Activated T-cell treated with anti-CD3 and anti-CD28 coated beads, Interleukin-2, amount 50 U/mL, for 1 hour (primary cell): ENCODE results near the gene LFNG.
A peak's percentile ranks its signal among the peaks of the same experiment; 100 is the strongest.

Source experiments
- DNase-seq: peaks from one replicate; pipeline ENCODE4 v3.0.0-alpha.2; 2020

LFNG gene

GRCh38 chr7:2504128-2504888 is 15.3 kb upstream of the LFNG start:
- no peak for DNase-seq

GRCh38 chr7:2504889-2505375 is 14.6 kb upstream of the LFNG start:
- DNase-seq, result no peak

GRCh38 chr7:2505401-2505800 is 14.2 kb upstream of the LFNG start:
- DNase-seq, result no peak

DNA sequence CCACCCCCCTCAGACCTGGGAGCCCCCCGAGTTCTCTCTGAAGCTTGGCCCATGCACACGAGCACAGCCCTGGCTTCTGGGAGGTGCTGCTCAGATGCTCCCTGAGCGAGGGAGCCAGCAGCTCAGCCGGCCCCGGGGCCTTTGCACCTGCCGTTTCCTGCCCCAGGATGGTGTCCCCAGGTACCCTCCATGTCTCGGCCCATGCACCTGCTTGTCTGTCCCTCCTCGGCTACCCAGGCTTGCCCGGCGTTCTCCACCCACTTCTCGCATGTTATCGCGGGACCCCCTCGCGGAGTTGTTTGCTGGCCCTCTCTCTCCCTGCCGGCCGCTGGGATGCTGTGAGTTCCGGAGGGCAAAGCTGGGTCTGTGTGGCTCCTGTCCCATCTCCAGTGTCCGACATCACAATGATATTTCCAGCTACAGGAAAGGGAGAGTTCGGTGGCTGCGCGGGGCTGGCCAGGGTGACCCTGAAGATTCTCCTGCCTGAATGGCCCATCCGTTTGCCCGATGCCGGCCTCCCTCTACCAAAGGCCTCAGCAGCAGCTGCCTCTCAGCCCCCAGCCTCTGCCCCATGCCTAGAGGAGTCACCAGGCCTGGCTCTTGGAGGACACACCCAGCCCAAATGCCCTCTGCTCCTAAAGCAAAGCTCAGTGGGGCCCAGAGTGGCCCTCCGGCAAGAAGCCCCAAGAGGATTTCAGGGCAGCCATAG is 12.2 kb upstream of the LFNG start:
- DNase-seq, result no peak

- DNase-seq, result no peak
Measured at GRCh38 chr7:2507917-2508306, 11.7 kb upstream of the LFNG start.

DNA sequence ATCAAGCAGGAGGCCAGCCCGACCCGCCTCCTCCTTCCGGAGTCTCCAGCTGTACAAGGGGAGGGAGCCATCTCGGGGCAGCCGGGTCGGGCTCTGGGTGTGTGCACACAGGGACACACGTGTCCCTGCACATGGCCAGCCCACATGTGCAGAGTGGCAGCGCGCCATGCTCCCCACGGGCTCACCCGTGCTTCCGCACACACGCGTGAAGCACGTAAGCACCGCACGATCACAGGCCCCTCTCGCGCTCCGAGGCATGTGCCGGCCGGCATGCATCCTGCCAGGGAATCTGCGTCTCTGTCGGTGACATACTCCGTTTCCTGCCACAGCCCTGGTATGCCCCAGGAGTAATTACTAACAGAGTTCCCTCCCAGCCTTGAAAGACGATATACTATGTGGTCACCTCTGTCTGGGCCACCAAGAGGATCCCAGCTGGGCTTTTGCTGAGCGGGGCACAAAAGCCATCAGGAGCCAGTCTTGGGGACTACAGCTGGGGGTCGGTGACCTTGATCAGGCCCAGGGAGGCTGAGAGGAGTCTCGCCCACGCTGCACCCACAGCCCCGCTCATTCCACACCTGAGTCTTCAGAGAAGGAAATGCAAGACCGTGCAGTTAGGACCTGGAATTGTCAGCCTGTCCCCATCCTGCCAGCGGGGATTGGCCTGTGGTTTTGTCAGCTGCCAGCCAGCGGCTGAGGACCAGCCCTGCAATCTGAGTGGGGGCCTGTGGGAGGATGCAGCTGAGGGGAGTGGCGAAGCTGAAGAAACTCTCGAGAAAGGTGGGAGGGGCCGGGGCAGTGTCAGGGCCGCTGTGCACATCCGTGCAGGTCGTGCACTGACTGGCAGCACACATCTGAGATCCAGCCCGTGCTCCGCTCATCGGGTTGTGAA is 11.0 kb upstream of the LFNG start:
- DNase-seq, result peak; percentile 75

DNA sequence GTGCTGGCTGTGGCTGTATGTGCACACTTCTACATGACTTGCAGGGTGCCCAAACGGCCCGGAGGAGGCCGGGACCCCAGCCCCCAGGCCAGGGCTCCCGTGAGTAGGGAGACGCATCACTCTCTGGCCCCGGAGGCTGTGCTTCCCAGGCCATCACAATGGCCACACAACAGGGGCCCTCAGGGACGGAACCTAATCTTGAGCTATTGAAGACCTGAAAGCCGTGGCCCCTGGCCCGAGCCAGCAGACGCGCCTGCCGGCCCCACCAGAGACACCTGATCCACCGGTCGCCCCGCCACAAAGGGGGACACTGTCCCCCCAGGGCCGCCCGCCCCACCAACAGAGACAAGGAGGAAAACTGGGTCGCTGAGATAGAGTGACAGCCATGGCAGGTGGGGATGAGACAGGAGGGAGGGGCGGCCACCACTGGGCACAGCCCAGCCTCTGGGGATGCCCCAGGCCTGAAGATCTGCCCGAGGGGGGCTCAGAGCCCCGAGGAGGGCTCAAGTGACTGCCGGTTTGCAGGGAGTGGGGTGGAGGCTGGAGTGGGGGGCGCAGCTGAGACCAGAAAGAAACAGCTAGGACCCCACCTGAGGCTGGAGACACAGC is 10.2 kb upstream of the LFNG start:
- peak; percentile 32 for DNase-seq

- no peak for DNase-seq
Measured at GRCh38 chr7:2510130-2510776, 9.3 kb upstream of the LFNG start.

DNA sequence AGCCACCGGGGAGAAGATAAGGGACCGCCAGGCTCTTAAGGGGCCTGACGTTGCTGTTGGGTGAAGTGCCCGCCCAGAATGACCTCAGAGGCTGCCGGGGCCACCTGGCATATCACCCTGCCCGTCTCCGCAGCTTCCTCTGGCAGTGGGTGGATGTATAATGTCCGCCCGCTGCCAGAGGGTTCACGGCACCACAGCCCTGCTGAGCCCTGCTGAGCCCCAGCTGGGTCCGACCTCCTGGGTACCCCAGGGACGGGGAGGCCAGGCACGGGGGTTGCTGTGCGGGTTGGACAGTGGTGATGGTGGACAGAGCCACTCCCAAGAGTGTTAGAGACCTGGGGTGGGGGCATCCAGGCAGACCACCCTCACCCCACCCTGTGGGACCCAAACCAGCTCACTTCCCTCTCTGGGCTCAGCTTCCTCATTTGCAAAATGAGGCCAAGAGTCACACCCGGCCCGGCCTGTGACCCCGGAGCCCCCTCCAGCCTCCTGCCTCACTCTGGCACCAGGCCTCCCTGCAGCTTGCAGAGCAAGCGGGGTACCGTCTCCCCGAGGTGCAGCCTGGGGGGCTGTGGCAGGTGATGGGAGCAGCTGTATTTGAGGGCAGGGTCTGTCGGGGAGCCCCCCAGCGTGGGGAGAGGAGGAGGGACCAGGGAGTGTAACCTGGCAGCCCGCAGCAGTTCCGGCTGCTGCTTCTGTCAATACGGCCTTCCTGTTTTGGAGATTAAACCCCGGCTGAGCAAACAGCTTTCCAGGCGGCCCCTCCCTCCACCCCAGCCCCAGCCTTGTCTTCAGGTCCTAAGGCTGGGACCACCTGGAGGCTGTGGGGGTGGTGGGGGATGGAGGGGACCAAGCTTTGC is 8.4 kb upstream of the LFNG start:
- peak; percentile 66 for DNase-seq

DNA sequence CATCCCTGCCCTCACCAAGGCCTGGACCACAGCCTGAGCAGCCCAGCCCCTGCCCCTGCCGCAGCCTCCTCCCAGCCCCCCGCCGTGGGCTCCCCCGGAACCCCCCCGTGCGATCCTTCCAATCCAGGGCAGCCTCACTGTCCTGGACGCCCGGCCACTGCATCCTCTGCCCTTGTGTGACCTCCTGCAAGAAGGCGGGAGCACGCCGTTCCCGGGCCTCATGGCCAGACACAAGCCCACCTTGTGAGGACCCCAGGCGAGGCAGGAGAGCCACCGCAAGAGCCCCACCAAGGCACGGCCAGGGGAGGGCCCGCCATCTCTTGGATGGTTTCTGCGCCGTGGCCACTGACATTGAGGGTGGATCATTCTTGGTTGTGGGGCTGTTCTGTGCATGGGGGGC is 7.8 kb upstream of the LFNG start:
- no peak for DNase-seq

GRCh38 chr7:2512179-2512661 is 7.4 kb upstream of the LFNG start:
- peak; percentile 39 for DNase-seq

- DNase-seq, result no peak
Measured at GRCh38 chr7:2512713-2513112, 6.9 kb upstream of the LFNG start.

DNA sequence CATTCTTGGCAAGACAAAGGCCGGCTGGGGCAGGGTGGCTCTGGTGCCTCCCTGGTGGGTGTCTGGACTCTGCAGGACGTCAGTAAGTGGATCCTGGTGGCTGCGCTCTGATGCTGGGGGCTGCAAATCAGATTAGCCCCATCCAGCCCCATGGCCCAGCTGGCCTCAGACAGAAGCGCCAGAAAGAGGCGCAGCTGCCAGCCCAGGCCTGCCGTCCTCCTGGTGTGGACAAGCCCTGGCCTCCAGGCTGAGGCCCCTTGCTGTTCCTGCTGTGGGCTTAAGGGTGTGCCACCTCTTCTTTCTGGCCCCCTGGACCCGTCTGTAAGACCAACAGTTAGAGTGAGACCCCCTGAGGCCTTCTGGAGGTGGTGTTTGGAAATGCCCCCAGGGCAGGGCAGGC is 5.9 kb upstream of the LFNG start:
- no peak for DNase-seq

- DNase-seq, result no peak
Measured at GRCh38 chr7:2514473-2515423, 4.8 kb upstream of the LFNG start.

- DNase-seq, result no peak
Measured at GRCh38 chr7:2515424-2516193, 4.0 kb upstream of the LFNG start.

- no peak for DNase-seq
Measured at GRCh38 chr7:2516194-2516555, 3.4 kb upstream of the LFNG start.

GRCh38 chr7:2517026-2517425 is 2.5 kb upstream of the LFNG start:
- DNase-seq, result no peak

GRCh38 chr7:2517678-2518507 is 1.7 kb upstream of the LFNG start:
- DNase-seq, result no peak
